ENCODE data around the gene CIITA.

CIITA gene

DNA sequence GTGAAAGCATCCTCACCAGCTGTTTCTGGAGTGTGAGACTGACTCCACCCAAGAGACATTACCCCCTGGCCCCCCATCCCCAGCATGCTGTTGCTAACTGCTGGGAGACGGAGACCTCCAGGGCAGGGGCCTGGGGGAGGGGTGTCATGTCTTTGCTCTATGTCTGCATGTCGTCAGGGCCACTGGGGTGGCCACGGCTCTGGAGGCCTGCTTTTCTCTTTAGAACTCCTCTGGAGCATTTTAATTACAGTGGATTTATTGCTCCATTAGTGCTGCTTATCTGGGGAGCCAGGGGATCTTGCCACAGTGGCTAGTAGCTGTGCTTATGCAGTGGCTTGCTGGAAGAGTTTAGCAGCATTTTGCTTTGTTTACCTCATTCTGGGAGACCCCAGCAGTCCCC is 99.6 kb downstream of the CIITA start:
- peaks cover 36% of the 10 kb centered on the region for H3K36me3 Mint-ChIP-seq (ENCODE audit: insufficient read depth)

DNA sequence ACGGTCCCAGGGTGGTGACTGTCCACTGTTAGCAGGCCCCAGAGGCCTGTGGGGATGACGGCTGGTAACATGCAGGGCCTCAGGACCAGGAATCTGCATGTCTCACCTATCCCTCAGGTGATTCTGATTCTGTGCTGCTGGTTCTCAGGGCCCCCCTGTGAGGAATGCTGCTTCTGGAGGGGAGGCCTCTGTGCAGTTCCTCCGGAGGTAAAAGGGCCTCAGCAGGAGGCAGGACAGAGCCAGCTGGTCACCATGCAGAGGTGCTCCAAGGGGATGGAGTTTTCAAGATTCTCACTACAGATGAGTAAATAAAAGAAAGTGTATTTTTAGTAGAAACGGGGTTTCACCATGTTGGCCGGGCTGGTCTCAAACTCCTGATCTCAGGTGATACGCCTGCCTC is 101.1 kb downstream of the CIITA start:
- ATAC-seq (replicated peaks), result no peak

More for the DNA sequence above, 99.6 kb downstream of the CIITA start:
- DNase-seq, result no peak
- no peak for ATAC-seq (replicated peaks)
- Mint-ChIP-seq H3K27me3 (no peaks in the 10 kb centered on the region), H3K27ac (no peak overlapping the region), H3K9me3 (no peaks in the 10 kb centered on the region), H3K4me3 (no peak overlapping the region), H3K4me1 (ENCODE audit: low read depth in 2 of 2) (peaks cover 0 to 4% of the 10 kb centered on the region in 2 donors)

GRCh38 chr16:10978871-10979446 is 102.0 kb downstream of the CIITA start:
- Mint-ChIP-seq H3K4me1 (ENCODE audit: low read depth in 2 of 2) (peaks cover 0 to 17% of the 10 kb centered on the region in 2 donors), H3K27me3 (no peaks in the 10 kb centered on the region), H3K9me3 (no peaks in the 10 kb centered on the region), H3K27ac (no peak overlapping the region), H3K36me3 (ENCODE audit: insufficient read depth) (peaks cover 29% of the 10 kb centered on the region), H3K4me3 (no peak overlapping the region)
- DNase-seq (no peak), ATAC-seq (replicated peaks) (no peak)

More for the DNA sequence above, 101.1 kb downstream of the CIITA start:
- Mint-ChIP-seq H3K4me1 (ENCODE audit: low read depth in 2 of 2) (peaks cover 0 to 14% of the 10 kb centered on the region in 2 donors), H3K36me3 (ENCODE audit: insufficient read depth) (peaks cover 31% of the 10 kb centered on the region), H3K4me3 (no peak overlapping the region), H3K27me3 (no peaks in the 10 kb centered on the region), H3K27ac (no peak overlapping the region), H3K9me3 (no peaks in the 10 kb centered on the region)
- no peak for DNase-seq

DNA sequence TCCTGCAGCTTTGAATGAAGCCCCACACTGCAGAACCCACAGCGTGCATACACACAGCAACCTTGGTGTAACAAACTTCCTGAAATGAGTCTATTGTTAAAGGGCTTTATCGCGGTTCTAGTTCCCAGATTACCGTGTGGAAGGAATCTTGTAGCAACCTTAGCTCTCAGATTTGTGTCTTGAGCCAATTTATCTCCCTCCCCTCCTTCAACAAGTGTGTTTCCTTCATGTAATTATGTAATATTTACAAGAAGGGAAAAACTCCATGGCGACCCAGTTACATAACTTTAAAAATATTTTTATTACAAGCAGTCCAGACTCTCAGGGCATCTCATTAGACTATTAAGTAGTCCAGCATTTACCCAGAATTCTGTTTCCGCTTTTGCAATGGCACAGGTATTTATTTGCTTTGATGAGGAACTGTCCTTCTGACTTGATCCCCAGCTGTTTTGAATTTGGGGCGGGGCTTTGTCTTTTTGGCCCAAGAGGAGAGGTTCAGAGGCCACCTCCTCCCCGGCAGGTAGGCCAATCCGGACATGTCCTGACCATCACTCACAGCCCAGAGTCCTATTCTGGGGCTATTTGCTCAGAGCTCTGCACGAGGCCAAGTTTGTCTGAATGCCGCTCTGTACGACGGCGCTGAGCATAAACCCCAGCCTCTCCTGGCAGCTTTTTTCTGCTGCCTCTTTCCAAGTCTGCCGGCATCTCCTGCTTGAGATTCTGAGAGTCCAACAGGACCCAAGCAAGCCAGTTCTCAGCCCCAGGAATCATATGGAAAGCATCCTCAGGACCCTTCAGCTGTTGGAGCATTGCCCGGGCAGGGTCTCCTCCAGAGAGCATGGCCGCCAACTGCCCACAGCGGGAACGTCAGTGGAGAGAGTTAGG is 103.0 kb downstream of the CIITA start:
- H3K27ac Mint-ChIP-seq, result no peak overlapping the region

GRCh38 chr16:10980813-10981212 is 103.8 kb downstream of the CIITA start:
- Mint-ChIP-seq H3K27ac (no peak overlapping the region), H3K4me3 (no peak overlapping the region), H3K27me3 (no peaks in the 10 kb centered on the region), H3K36me3 (ENCODE audit: insufficient read depth) (peaks cover 22% of the 10 kb centered on the region), H3K9me3 (no peaks in the 10 kb centered on the region), H3K4me1 (ENCODE audit: low read depth in 2 of 2) (peaks cover 0 to 17% of the 10 kb centered on the region in 2 donors)
- DNase-seq, result no peak
- ATAC-seq (replicated peaks), result no peak

More for the DNA sequence above, 103.0 kb downstream of the CIITA start:
- Mint-ChIP-seq H3K4me1 (ENCODE audit: low read depth in 2 of 2) (peaks cover 0 to 17% of the 10 kb centered on the region in 2 donors), H3K27me3 (no peaks in the 10 kb centered on the region), H3K4me3 (no peak overlapping the region), H3K9me3 (no peaks in the 10 kb centered on the region), H3K36me3 (ENCODE audit: insufficient read depth) (peaks cover 28% of the 10 kb centered on the region)
- ATAC-seq (replicated peaks) (no peak), DNase-seq (no peak)

GRCh38 chr16:10981697-10982216 is 104.8 kb downstream of the CIITA start:
- ATAC-seq (replicated peaks) (peak; percentile 71), DNase-seq (no peak)
- peaks cover 0 to 20% of the 10 kb centered on the region in 2 donors for H3K4me1 Mint-ChIP-seq (ENCODE audit: low read depth in 2 of 2)
- H3K27ac Mint-ChIP-seq, result no peak overlapping the region
- H3K27me3 Mint-ChIP-seq, result no peaks in the 10 kb centered on the region
- H3K4me3 Mint-ChIP-seq, result no peak overlapping the region
- H3K36me3 Mint-ChIP-seq (ENCODE audit: insufficient read depth), result peaks cover 25% of the 10 kb centered on the region
- no peaks in the 10 kb centered on the region for H3K9me3 Mint-ChIP-seq

DNA sequence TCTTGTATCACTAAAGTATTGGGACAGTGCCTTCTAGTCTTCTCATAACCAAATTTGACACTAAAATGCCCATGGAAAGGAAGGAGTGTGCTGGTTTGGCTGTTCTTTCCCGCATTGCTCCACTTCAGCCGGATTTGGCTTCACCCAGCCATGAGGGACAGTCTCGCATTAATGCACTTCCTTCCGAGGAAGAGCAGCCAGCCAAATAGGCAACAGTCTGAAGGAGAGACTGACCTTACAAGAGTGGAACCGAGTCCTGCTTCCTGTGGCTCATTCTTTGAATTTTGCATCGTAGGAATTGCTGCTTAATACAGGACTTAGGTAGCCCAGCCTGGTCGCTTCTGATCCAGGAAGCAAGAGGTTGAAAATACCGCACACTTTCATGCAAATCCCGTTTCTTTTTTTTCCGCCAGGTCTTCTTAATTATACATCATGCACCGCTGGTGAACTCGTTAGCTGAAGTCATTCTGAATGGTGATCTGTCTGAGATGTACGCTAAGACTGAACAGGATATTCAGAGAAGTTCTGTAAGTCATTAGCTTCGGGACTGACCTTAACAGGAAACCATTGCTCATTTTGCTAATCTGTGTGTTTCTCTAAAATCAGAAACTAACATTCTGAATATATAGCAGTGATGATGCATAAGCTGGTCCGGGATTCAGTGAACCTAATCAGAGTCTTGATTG is 105.6 kb downstream of the CIITA start:
- peak overlapping the region in 1 of 2 donors; percentile 19 for H3K4me3 Mint-ChIP-seq
- H3K27ac Mint-ChIP-seq, result no peak overlapping the region
- ATAC-seq (replicated peaks), result no peak

DNA sequence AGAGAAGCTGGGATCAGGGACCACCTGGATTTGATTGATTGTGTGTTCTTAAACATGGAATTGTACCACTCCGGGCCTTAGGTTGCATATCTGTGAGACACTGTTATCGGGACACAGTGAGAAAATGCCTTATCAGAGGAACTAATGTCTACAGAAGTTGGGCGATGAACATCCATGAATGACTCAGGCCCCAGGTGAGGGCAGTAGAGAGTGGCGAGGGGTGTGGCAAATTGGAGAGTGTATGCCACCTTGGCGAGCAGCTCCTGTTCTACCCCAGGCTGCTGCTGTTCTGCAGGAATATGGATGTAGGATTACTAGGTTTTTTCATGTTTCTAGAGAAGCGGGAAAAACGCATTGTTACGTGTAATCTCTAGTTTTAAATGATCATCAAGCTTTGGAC is 106.2 kb downstream of the CIITA start:
- Mint-ChIP-seq H3K27me3 (no peaks in the 10 kb centered on the region), H3K27ac (no peak overlapping the region), H3K9me3 (no peaks in the 10 kb centered on the region), H3K4me1 (ENCODE audit: low read depth in 2 of 2) (peaks cover 12 to 29% of the 10 kb centered on the region in 2 donors), H3K36me3 (ENCODE audit: insufficient read depth) (peaks cover 17% of the 10 kb centered on the region), H3K4me3 (peak overlapping the region in 1 of 2 donors; percentile 19)
- DNase-seq (no peak), ATAC-seq (replicated peaks) (no peak)

More for the DNA sequence above, 105.6 kb downstream of the CIITA start:
- DNase-seq, result no peak
- H3K4me1 Mint-ChIP-seq (ENCODE audit: low read depth in 2 of 2), result peaks cover 7 to 25% of the 10 kb centered on the region in 2 donors
- peaks cover 20% of the 10 kb centered on the region for H3K36me3 Mint-ChIP-seq (ENCODE audit: insufficient read depth)
- no peaks in the 10 kb centered on the region for H3K27me3 Mint-ChIP-seq
- no peaks in the 10 kb centered on the region for H3K9me3 Mint-ChIP-seq

- Mint-ChIP-seq H3K4me3 (no peak overlapping the region), H3K36me3 (ENCODE audit: insufficient read depth) (peaks cover 13% of the 10 kb centered on the region), H3K9me3 (no peaks in the 10 kb centered on the region), H3K27ac (no peak overlapping the region), H3K4me1 (ENCODE audit: low read depth in 2 of 2) (peaks cover 18 to 39% of the 10 kb centered on the region in 2 donors), H3K27me3 (no peaks in the 10 kb centered on the region)
- no peak for DNase-seq
- no peak for ATAC-seq (replicated peaks)
These were observed 107.5 kb downstream of the CIITA start for GRCh38 chr16:10984509-10984908.
